NCI-H345 treated with DMSO at 0.1 percent for 48 hours (cell line): Measurements from ENCODE around the gene DLG4.

Experiments used
- DNase-seq: peaks from one replicate; lab custom pipeline; 2025; ENCODE audit not compliant: unreplicated experiment; lab: John Stamatoyannopoulos, UW

The DLG4 gene

GRCh38 chr17:7215652-7216180 is 3.9 kb downstream of the DLG4 start:
- no peak for DNase-seq

DNA sequence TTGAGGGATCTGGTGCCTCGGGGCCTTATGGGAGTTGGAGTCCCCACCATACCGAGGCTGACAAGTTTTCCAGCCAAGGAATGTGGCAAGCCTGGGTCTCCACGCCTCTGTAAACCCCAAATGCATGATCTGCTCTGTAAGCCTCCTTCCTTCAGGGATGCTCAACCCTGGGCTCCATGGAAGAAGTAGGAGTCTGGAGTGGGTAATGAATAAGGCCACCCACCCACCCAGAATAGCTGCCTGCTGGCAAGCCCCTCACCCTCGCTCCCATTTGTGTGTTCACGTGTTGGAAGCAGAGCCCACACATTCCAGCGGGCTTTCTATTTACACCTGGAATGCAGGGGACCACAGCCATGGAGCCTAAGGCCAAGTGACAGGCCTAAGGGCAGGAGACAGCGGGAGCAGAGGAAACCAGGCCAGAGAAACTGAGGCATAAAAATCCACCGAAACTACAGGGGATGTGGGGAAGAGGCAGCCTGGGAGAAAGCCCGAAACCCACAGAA is 4.4 kb downstream of the DLG4 start:
- DNase-seq = no peak

- DNase-seq = peak; percentile 92
Measured at GRCh38 chr17:7214300-7215135, 5.1 kb downstream of the DLG4 start.

- DNase-seq = peak; percentile 85
Measured at GRCh38 chr17:7213895-7214299, 5.7 kb downstream of the DLG4 start.

GRCh38 chr17:7211491-7212273 is 8.0 kb downstream of the DLG4 start:
- DNase-seq = no peak

GRCh38 chr17:7208754-7209460 is 10.7 kb downstream of the DLG4 start:
- no peak for DNase-seq

DNA sequence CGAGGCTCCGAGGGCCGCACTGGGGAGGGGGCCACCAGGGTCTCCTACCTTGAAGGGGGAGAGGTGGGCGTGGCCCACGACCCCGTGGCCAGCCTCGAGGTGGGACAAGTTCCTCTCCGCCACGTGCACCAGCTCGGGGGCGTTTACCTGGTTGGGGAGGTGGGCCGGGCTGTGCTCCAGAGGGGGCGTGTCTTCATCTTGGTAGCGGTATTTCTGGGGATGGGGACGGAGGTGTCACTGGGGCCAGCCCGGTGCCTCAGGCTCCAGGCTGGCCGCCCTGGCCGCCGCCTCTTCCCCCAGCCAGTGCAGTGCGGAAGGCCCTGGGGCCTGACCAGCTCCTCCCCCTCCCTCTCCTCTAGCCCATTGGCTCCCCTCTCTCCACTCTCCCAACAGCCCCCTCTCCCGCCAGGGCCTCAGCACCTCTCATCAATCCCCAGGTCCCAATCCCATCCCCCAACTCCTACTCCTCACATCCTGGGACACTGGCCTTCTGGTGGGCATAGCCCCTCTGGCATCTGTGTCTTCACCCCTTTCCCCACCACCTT is 11.5 kb downstream of the DLG4 start:
- no peak for DNase-seq

- no peak for DNase-seq
Measured at GRCh38 chr17:7207120-7208001, 12.3 kb downstream of the DLG4 start.

DNA sequence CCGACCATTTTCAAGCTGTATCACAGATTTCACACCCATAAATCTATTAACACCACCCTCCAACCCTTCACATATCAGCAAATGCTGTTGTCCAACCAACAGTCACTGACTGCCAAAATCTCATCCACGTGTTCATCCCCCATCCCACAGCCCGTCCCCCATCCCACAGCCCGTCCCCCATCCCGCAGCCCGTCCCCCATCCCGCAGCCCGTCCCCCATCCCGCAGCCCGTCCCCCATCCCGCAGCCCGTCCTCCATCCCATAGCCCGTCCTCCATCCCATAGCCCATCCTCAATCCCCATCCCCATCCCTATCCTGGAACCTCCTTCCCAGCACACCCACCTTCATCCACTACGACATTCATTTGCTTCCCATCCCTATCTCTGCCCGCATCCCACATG is 14.1 kb downstream of the DLG4 start:
- no peak for DNase-seq

DNA sequence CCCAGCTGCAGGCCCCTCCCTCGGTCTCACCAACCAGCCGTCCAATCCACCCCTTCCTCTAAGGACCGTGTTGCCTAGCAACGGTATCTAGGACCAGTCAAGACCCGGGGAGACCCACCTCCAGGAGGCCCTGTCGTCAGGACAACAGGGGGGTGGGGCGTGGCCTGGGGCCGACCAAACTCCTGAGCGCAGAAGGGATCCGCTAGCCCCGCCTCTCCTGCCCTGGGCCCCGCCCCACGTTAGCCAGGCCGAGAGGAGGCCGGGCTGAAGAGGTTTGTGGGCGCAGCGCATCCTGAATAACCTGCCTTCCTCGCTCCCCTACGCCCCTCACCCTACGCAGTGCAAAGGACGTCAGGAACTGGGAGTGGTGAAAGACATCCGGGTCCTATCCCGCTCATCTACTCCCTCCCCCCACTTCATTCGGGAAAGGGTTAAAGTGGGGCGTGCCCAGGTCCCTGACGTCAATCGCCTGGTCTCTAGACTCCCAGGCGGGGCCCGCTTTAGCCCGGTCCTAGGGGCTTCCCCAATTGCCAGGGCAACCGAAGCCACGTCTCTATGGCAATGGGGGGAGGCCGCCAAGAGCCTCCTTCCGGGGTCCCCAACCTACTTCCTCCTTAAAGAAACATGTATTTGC is 14.7 kb downstream of the DLG4 start:
- DNase-seq = peak; percentile 38

GRCh38 chr17:7204336-7204735 is 15.3 kb downstream of the DLG4 start:
- no peak for DNase-seq

GRCh38 chr17:7203391-7203790 is 16.2 kb downstream of the DLG4 start:
- DNase-seq = no peak

- no peak for DNase-seq
Measured at GRCh38 chr17:7196651-7197401, 22.8 kb downstream of the DLG4 start.

DNA sequence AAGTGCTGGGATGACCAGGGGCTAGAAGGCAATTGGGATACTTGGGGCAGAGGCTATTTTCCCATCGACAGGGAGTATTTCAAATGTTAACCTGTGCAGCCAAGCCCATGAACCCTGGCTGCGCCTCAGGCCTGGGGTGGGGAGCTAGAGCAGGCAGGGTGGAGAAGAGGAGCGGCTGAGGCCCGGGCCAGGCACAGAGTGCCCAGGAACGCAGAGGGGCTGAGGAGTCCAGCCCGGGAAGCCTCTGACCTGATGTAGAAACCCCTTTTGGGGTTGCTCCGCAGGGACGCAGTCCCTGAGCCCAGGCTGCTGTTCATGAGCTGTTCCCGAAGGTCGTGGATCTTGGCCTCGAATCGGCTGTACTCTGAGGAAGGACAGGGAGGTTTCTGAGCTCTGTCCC is 23.7 kb downstream of the DLG4 start:
- no peak for DNase-seq

GRCh38 chr17:7192271-7192937 is 27.2 kb downstream of the DLG4 start:
- no peak for DNase-seq

- DNase-seq = no peak
Measured at GRCh38 chr17:7191571-7192270, 27.9 kb downstream of the DLG4 start.

- no peak for DNase-seq
Measured at GRCh38 chr17:7191069-7191468, 28.6 kb downstream of the DLG4 start.
